ENCODE measurements around the gene AIP. TPM values are rescaled to one million over a fixed set of nuclear protein-coding genes. Genes with fewer than 3 reads are reported as not detected.

AIP gene
- total and polyA plus RNA-seq, 9 of the 15 experiments (the other 6 are each of a cell fraction or from before 2014, with no cell fraction given) = 5.2 to 92.5 (median 52.7) TPM

DNA sequence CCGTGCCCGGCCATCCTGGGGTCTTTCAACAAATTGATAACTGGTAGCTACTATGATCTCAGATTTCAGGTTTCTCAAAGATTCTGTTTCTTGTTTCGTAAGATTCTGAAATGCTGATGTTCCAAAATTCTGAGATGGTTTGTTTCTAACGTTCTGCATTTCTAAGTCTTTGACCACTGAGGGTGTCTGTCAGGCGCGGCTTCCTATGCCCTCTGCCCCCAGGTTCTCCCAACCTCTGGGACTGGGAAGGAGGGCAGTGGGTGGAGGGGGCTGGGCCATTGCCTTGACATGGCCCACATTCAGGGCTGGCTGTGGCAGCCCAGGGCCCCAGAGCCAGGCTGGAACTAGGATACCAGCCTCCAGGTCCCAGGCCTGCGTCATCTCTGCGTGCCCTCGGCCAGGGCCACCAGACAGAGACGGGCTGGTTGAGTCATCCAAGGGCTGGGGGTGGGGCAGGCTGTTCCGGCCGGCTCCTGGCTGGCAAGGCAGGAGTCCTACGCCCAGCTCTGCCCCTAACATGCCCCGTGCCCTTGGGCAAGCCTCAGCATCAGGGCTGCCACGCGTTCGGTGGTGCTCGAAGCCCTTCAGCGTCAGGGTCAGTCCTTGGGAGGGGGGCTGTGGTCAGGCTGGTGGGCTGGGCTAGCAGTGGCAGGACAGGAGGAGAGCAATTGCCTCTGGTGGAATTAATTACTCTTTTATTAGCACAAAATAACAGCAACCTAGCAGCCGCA is 19.0 kb upstream of the AIP start (continued):
- TF ChIP-seq, protein P1, sequence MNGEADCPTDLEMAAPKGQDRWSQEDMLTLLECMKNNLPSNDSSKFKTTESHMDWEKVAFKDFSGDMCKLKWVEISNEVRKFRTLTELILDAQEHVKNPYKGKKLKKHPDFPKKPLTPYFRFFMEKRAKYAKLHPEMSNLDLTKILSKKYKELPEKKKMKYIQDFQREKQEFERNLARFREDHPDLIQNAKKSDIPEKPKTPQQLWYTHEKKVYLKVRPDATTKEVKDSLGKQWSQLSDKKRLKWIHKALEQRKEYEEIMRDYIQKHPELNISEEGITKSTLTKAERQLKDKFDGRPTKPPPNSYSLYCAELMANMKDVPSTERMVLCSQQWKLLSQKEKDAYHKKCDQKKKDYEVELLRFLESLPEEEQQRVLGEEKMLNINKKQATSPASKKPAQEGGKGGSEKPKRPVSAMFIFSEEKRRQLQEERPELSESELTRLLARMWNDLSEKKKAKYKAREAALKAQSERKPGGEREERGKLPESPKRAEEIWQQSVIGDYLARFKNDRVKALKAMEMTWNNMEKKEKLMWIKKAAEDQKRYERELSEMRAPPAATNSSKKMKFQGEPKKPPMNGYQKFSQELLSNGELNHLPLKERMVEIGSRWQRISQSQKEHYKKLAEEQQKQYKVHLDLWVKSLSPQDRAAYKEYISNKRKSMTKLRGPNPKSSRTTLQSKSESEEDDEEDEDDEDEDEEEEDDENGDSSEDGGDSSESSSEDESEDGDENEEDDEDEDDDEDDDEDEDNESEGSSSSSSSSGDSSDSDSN (IDR thresholded peaks at IDR 0.05; ENCODE audit: borderline replicate concordance in 1 of 2, low read depth in 2 of 2, low read length in 2 of 2) = no peak
- TF ChIP-seq POLR2H (tag; IDR thresholded peaks at IDR 0.05; ENCODE audit: low read depth) = peak; percentile 46; the same call in 1 of the 2 replicates
- TF ChIP-seq MEF2D (tag; conservative IDR thresholded peaks at IDR 0.05; ENCODE audit: low read depth) = 0 out of 2 replicates have a peak, but pooled peaks have one; percentile 15
- no peak for TF ChIP-seq ZNF197 (CRISPR knock-in tag; IDR thresholded peaks at IDR 0.05; ENCODE audit: low read depth)
- TF ChIP-seq ZNF780A (CRISPR knock-in tag; IDR thresholded peaks at IDR 0.05) = no peak
- no peak for TF ChIP-seq SNAPC5 (CRISPR knock-in tag; IDR thresholded peaks at IDR 0.05)
- no peak; the same call in 1 of the 2 replicates for TF ChIP-seq LCOR (CRISPR knock-in tag; IDR thresholded peaks at IDR 0.05)
- TF ChIP-seq TCF15 (CRISPR knock-in tag; IDR thresholded peaks at IDR 0.05) = no peak
- TF ChIP-seq SPI1 (IDR thresholded peaks at IDR 0.05; ENCODE audit: borderline replicate concordance, low read depth, low read length) = no peak
- no peak for TF ChIP-seq NR2F6 (CRISPR knock-in tag; IDR thresholded peaks at IDR 0.05)
- 0 out of 2 replicates have a peak, but pooled peaks have one; percentile 50 for TF ChIP-seq ZNF584 (CRISPR knock-in tag; IDR thresholded peaks at IDR 0.05; ENCODE audit: low read depth)
- TF ChIP-seq, protein P2, sequence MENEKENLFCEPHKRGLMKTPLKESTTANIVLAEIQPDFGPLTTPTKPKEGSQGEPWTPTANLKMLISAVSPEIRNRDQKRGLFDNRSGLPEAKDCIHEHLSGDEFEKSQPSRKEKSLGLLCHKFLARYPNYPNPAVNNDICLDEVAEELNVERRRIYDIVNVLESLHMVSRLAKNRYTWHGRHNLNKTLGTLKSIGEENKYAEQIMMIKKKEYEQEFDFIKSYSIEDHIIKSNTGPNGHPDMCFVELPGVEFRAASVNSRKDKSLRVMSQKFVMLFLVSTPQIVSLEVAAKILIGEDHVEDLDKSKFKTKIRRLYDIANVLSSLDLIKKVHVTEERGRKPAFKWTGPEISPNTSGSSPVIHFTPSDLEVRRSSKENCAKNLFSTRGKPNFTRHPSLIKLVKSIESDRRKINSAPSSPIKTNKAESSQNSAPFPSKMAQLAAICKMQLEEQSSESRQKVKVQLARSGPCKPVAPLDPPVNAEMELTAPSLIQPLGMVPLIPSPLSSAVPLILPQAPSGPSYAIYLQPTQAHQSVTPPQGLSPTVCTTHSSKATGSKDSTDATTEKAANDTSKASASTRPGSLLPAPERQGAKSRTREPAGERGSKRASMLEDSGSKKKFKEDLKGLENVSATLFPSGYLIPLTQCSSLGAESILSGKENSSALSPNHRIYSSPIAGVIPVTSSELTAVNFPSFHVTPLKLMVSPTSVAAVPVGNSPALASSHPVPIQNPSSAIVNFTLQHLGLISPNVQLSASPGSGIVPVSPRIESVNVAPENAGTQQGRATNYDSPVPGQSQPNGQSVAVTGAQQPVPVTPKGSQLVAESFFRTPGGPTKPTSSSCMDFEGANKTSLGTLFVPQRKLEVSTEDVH (IDR thresholded peaks at IDR 0.05; ENCODE audit: low read depth, partially characterized antibody) = no peak
- TF ChIP-seq SMARCE1 (IDR thresholded peaks at IDR 0.05) = no peak; the same call in 1 of the 2 replicates
- no peak; the same call in 1 of the 2 replicates for TF ChIP-seq FOXP1 (CRISPR knock-in tag; IDR thresholded peaks at IDR 0.05)
- TF ChIP-seq ZNF764 (CRISPR knock-in tag; IDR thresholded peaks at IDR 0.05; ENCODE audit: low read depth) = no peak
- TF ChIP-seq POLR3A (IDR thresholded peaks at IDR 0.05; ENCODE audit: borderline replicate concordance, extremely low read depth, insufficient read depth, insufficient read length) = no peak
- no peak for TF ChIP-seq RBM17 (IDR thresholded peaks at IDR 0.05; ENCODE audit: borderline replicate concordance, low read depth, low read length)
- TF ChIP-seq, protein P3, sequence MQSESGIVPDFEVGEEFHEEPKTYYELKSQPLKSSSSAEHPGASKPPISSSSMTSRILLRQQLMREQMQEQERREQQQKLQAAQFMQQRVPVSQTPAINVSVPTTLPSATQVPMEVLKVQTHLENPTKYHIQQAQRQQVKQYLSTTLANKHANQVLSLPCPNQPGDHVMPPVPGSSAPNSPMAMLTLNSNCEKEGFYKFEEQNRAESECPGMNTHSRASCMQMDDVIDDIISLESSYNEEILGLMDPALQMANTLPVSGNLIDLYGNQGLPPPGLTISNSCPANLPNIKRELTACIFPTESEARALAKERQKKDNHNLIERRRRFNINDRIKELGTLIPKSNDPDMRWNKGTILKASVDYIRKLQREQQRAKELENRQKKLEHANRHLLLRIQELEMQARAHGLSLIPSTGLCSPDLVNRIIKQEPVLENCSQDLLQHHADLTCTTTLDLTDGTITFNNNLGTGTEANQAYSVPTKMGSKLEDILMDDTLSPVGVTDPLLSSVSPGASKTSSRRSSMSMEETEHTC (IDR thresholded peaks at IDR 0.05) = no peak
- 0 out of 2 replicates have a peak, but pooled peaks have one; percentile 4 for TF ChIP-seq MTA2 (IDR thresholded peaks at IDR 0.05; ENCODE audit: low read depth)
- peak; percentile 35; the same call in 1 of the 2 replicates for TF ChIP-seq NFE2 (IDR thresholded peaks at IDR 0.05; ENCODE audit: low read depth)
- no peak for TF ChIP-seq PHB2 (IDR thresholded peaks at IDR 0.05; ENCODE audit: low read depth)

Measured in K562 (cell line).